ENCODE results near the gene ZNF48. TPM values are rescaled to one million over a fixed set of nuclear protein-coding genes. Genes with fewer than 3 reads are reported as not detected.

The ZNF48 gene
- total RNA-seq, 4 donors from 2014 or later = 6.3 to 12.1 (median 8.1) TPM

GRCh38 chr16:30414159-30414558 lies 18.9 kb downstream of the ZNF48 start:
- DNase-seq (ENCODE audit: low spot score in 2 of 2) = no peak
- WGBS = 77% methylated on average over 5 of the region's 5 CpGs
- no peaks in the 10 kb centered on the region for H3K36me3 ChIP-seq
- H3K4me1 ChIP-seq = peaks cover 23% of the 10 kb centered on the region
- no peak overlapping the region for H3K4me3 ChIP-seq
- H3K27me3 ChIP-seq = no peaks in the 10 kb centered on the region
- H3K9me3 ChIP-seq = no peaks in the 10 kb centered on the region
- TF ChIP-seq CTCF (IDR thresholded peaks at IDR 0.05) (no peak), EP300 (IDR thresholded peaks at IDR 0.05) (no peak), POLR2A (IDR thresholded peaks at IDR 0.05) (no peak), POLR2AphosphoS5 (IDR thresholded peaks at IDR 0.05) (no peak)
- no peak overlapping the region for H3K27ac ChIP-seq

GRCh38 chr16:30416047-30416603 lies 20.9 kb downstream of the ZNF48 start:
- TF ChIP-seq POLR2AphosphoS5 (IDR thresholded peaks at IDR 0.05) (no peak), CTCF (IDR thresholded peaks at IDR 0.05) (no peak), POLR2A (IDR thresholded peaks at IDR 0.05) (no peak), EP300 (IDR thresholded peaks at IDR 0.05) (no peak)
- H3K4me1 ChIP-seq = peaks cover 17% of the 10 kb centered on the region
- no peaks in the 10 kb centered on the region for H3K27me3 ChIP-seq
- WGBS = 96% methylated on average over 4 of the region's 4 CpGs
- H3K36me3 ChIP-seq = no peaks in the 10 kb centered on the region
- H3K27ac ChIP-seq = no peak overlapping the region
- no peak overlapping the region for H3K4me3 ChIP-seq
- no peaks in the 10 kb centered on the region for H3K9me3 ChIP-seq
- no peak for DNase-seq (ENCODE audit: low spot score in 2 of 2)

- TF ChIP-seq EP300 (IDR thresholded peaks at IDR 0.05) (no peak), POLR2A (IDR thresholded peaks at IDR 0.05) (no peak), CTCF (IDR thresholded peaks at IDR 0.05) (no peak), POLR2AphosphoS5 (IDR thresholded peaks at IDR 0.05) (no peak)
These were observed 21.7 kb downstream of the ZNF48 start for GRCh38 chr16:30416624-30417528.

GRCh38 chr16:30417529-30418349 lies 22.5 kb downstream of the ZNF48 start:
- peaks cover 17% of the 10 kb centered on the region for H3K4me1 ChIP-seq
- H3K27me3 ChIP-seq = no peaks in the 10 kb centered on the region
- no peaks in the 10 kb centered on the region for H3K9me3 ChIP-seq
- TF ChIP-seq POLR2AphosphoS5 (IDR thresholded peaks at IDR 0.05) (peak in 2 of 3 donors; percentile 8 to 71), POLR2A (IDR thresholded peaks at IDR 0.05) (no peak)
- H3K4me3 ChIP-seq = peak overlapping the region; percentile 78
- under 1% methylated on average over 63 of the region's 140 CpGs for WGBS
- DNase-seq (ENCODE audit: low spot score in 2 of 2) = peak in 1 of 2 donors; percentile 86
- peaks cover 11% of the 10 kb centered on the region for H3K36me3 ChIP-seq
- peak overlapping the region; percentile 86 for H3K27ac ChIP-seq

More at GRCh38 chr16:30416624-30417528, 21.7 kb downstream of the ZNF48 start:
- no peaks in the 10 kb centered on the region for H3K27me3 ChIP-seq
- peaks cover 2% of the 10 kb centered on the region for H3K36me3 ChIP-seq
- no peaks in the 10 kb centered on the region for H3K9me3 ChIP-seq
- peak overlapping the region; percentile 78 for H3K4me3 ChIP-seq
- no peak for DNase-seq (ENCODE audit: low spot score in 2 of 2)
- H3K4me1 ChIP-seq = peaks cover 17% of the 10 kb centered on the region
- H3K27ac ChIP-seq = peak overlapping the region; percentile 86
- WGBS = 63% methylated on average over 16 of the region's 18 CpGs

GRCh38 chr16:30418350-30419181 lies 23.3 kb downstream of the ZNF48 start:
- TF ChIP-seq EP300 (IDR thresholded peaks at IDR 0.05) = no peak
- TF ChIP-seq POLR2AphosphoS5 (IDR thresholded peaks at IDR 0.05) = no peak
- TF ChIP-seq CTCF (IDR thresholded peaks at IDR 0.05) = no peak
- no peak for TF ChIP-seq POLR2A (IDR thresholded peaks at IDR 0.05)
- DNase-seq (ENCODE audit: low spot score in 2 of 2) = no peak
- H3K4me3 ChIP-seq = peak overlapping the region; percentile 78
- peaks cover 19% of the 10 kb centered on the region for H3K36me3 ChIP-seq
- H3K27ac ChIP-seq = peak overlapping the region; percentile 86
- no peaks in the 10 kb centered on the region for H3K9me3 ChIP-seq
- H3K4me1 ChIP-seq = peaks cover 17% of the 10 kb centered on the region
- WGBS = 69% methylated on average over 24 of the region's 31 CpGs
- H3K27me3 ChIP-seq = no peaks in the 10 kb centered on the region
